ENCODE data around the gene SLC30A3.

SLC30A3 gene

GRCh38 chr2:27263287-27264252 lies 723 bp upstream of the SLC30A3 start:
- TF ChIP-seq SIN3A (IDR thresholded peaks at IDR 0.05; ENCODE audit: borderline replicate concordance, insufficient read depth, low read length) (no peak), REST (IDR thresholded peaks at IDR 0.05; ENCODE audit: insufficient read depth in 1 of 2, low read depth in 2 of 2, low read length in 2 of 2) (no peak), POLR2AphosphoS5 (IDR thresholded peaks at IDR 0.05; ENCODE audit: low read depth, low read length) (no peak), FOXP2 (optimal IDR thresholded peaks at IDR 0.05; ENCODE audit: borderline replicate concordance, extremely low read depth, extremely low read length, insufficient read depth) (no peak), TAF1 (IDR thresholded peaks at IDR 0.05; ENCODE audit: borderline replicate concordance, insufficient read depth, low read length) (no peak)

- TF ChIP-seq SIN3A (IDR thresholded peaks at IDR 0.05; ENCODE audit: borderline replicate concordance, insufficient read depth, low read length) (no peak), REST (IDR thresholded peaks at IDR 0.05; ENCODE audit: insufficient read depth in 1 of 2, low read depth in 2 of 2, low read length in 2 of 2) (no peak), FOXP2 (optimal IDR thresholded peaks at IDR 0.05; ENCODE audit: borderline replicate concordance, extremely low read depth, extremely low read length, insufficient read depth) (no peak), TAF1 (IDR thresholded peaks at IDR 0.05; ENCODE audit: borderline replicate concordance, insufficient read depth, low read length) (no peak), POLR2AphosphoS5 (IDR thresholded peaks at IDR 0.05; ENCODE audit: low read depth, low read length) (no peak)
Observed at GRCh38 chr2:27261926-27262298, 935 bp downstream of the SLC30A3 start.

- TF ChIP-seq TAF1 (IDR thresholded peaks at IDR 0.05; ENCODE audit: borderline replicate concordance, insufficient read depth, low read length) (no peak), POLR2AphosphoS5 (IDR thresholded peaks at IDR 0.05; ENCODE audit: low read depth, low read length) (no peak), FOXP2 (optimal IDR thresholded peaks at IDR 0.05; ENCODE audit: borderline replicate concordance, extremely low read depth, extremely low read length, insufficient read depth) (no peak), SIN3A (IDR thresholded peaks at IDR 0.05; ENCODE audit: borderline replicate concordance, insufficient read depth, low read length) (no peak), REST (IDR thresholded peaks at IDR 0.05; ENCODE audit: insufficient read depth in 1 of 2, low read depth in 2 of 2, low read length in 2 of 2) (no peak)
Observed at GRCh38 chr2:27261241-27261925, 1.5 kb downstream of the SLC30A3 start.

- no peak for TF ChIP-seq POLR2AphosphoS5 (IDR thresholded peaks at IDR 0.05; ENCODE audit: low read depth, low read length)
- no peak for TF ChIP-seq REST (IDR thresholded peaks at IDR 0.05; ENCODE audit: insufficient read depth in 1 of 2, low read depth in 2 of 2, low read length in 2 of 2)
- no peak for TF ChIP-seq SIN3A (IDR thresholded peaks at IDR 0.05; ENCODE audit: borderline replicate concordance, insufficient read depth, low read length)
- TF ChIP-seq TAF1 (IDR thresholded peaks at IDR 0.05; ENCODE audit: borderline replicate concordance, insufficient read depth, low read length), result no peak
- no peak for TF ChIP-seq FOXP2 (optimal IDR thresholded peaks at IDR 0.05; ENCODE audit: borderline replicate concordance, extremely low read depth, extremely low read length, insufficient read depth)
Observed at GRCh38 chr2:27258051-27258450, 4.8 kb downstream of the SLC30A3 start.

Measured in PFSK-1 (cell line).